ENCODE measurements around the gene SHISAL1. TPM values are rescaled to one million over a fixed set of nuclear protein-coding genes. Genes with fewer than 3 reads are reported as not detected.

SHISAL1 gene
- total RNA-seq, 6 experiments from 2014 or later, result 0.05 to 0.31 (median 0.17) TPM

DNA sequence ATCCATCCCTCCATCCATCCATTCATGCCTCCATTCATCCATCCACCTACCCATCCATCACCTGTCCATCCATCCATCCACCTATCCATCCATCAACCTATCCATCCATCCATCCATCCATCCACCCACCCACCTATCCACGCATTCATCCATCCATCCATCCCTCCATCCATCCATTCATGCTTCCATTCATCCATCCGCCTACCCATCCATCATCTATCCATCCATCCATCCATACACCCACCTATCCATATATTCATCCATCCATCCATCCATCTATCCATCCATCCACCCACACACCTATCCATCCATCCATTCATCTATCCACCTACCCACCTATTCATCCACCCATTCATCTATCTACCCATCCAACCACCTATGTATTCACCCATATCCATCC is 118.2 kb downstream of the SHISAL1 start:
- Histone ChIP-seq H3K27ac (no peak overlapping the region), H3K4me3 (no peak overlapping the region), H3K36me3 (no peaks in the 10 kb centered on the region), H3K9me3 (no peaks in the 10 kb centered on the region), H3K27me3 (no peaks in the 10 kb centered on the region), H3K4me1 (no peaks in the 10 kb centered on the region)
- no peak for TF ChIP-seq POLR2A (IDR thresholded peaks at IDR 0.05)
- TF ChIP-seq, protein P1, sequence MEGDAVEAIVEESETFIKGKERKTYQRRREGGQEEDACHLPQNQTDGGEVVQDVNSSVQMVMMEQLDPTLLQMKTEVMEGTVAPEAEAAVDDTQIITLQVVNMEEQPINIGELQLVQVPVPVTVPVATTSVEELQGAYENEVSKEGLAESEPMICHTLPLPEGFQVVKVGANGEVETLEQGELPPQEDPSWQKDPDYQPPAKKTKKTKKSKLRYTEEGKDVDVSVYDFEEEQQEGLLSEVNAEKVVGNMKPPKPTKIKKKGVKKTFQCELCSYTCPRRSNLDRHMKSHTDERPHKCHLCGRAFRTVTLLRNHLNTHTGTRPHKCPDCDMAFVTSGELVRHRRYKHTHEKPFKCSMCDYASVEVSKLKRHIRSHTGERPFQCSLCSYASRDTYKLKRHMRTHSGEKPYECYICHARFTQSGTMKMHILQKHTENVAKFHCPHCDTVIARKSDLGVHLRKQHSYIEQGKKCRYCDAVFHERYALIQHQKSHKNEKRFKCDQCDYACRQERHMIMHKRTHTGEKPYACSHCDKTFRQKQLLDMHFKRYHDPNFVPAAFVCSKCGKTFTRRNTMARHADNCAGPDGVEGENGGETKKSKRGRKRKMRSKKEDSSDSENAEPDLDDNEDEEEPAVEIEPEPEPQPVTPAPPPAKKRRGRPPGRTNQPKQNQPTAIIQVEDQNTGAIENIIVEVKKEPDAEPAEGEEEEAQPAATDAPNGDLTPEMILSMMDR (IDR thresholded peaks at IDR 0.05), result no peak
- 39% methylated on average over 2 of the region's 2 CpGs for WGBS (ENCODE audit: insufficient coverage, low coverage, low lambda C conversion rate, missing lambda C conversion rate)
- ATAC-seq (no peak), DNase-seq (no peak)
- intact Hi-C loops (cut with DNase I), result no loop called here

Other genes starting within 250 kb of the SHISAL1 start
- gene PARVG, start 132.0 kb downstream of the SHISAL1 start, total RNA-seq, result 10 to 100 TPM in 2 of 6 experiments, 1 to 10 TPM in 4; 3.7 to 10.8 (median 7.9) TPM
- 1 to 10 TPM; 3.2 to 4.8 (median 4.2) TPM for gene RTL6, start 185.3 kb upstream of the SHISAL1 start, total RNA-seq